GM13976 (cell line): Measurements from ENCODE around the gene HLX.

Experiments
- DNase-seq: peaks from one replicate; pipeline ENCODE4 v3.0.0; 2012; ENCODE audit warnings: low spot score
- in situ Hi-C: fragments of 300-500 bp; cut with MboI; formaldehyde crosslinking; loops from one replicate; pipeline ENCODE4 v1.12.0; 2022; ENCODE audit warnings: low sequenced_read_pairs, mixed read lengths, inconsistent platforms; ENCODE audit not compliant: unreplicated experiment
- TF ChIP-seq, protein P1 (sequence below): IDR thresholded peaks from 2 replicates; pipeline ENCODE4 v1.5.1; 2012; ENCODE audit warnings: borderline replicate concordance, mild to moderate bottlenecking; ENCODE audit not compliant: insufficient read depth; ENCODE audit errors: extremely low read depth, missing control alignments, control extremely low read depth

Gene HLX

GRCh38 chr1:220915117-220915440 lies 35.8 kb downstream of the HLX start:
- TF ChIP-seq, protein P1, sequence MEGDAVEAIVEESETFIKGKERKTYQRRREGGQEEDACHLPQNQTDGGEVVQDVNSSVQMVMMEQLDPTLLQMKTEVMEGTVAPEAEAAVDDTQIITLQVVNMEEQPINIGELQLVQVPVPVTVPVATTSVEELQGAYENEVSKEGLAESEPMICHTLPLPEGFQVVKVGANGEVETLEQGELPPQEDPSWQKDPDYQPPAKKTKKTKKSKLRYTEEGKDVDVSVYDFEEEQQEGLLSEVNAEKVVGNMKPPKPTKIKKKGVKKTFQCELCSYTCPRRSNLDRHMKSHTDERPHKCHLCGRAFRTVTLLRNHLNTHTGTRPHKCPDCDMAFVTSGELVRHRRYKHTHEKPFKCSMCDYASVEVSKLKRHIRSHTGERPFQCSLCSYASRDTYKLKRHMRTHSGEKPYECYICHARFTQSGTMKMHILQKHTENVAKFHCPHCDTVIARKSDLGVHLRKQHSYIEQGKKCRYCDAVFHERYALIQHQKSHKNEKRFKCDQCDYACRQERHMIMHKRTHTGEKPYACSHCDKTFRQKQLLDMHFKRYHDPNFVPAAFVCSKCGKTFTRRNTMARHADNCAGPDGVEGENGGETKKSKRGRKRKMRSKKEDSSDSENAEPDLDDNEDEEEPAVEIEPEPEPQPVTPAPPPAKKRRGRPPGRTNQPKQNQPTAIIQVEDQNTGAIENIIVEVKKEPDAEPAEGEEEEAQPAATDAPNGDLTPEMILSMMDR, result no peak
- in situ Hi-C loops, result no loop called here
- DNase-seq, result no peak

GRCh38 chr1:220915954-220916353 lies 36.7 kb downstream of the HLX start:
- TF ChIP-seq, protein P1, result no peak
- in situ Hi-C loops, result no loop called here
- no peak for DNase-seq

- DNase-seq, result no peak
- in situ Hi-C loops, result no loop called here
- TF ChIP-seq, protein P1, result no peak
Observed at GRCh38 chr1:220917101-220917500, 37.9 kb downstream of the HLX start.

DNA sequence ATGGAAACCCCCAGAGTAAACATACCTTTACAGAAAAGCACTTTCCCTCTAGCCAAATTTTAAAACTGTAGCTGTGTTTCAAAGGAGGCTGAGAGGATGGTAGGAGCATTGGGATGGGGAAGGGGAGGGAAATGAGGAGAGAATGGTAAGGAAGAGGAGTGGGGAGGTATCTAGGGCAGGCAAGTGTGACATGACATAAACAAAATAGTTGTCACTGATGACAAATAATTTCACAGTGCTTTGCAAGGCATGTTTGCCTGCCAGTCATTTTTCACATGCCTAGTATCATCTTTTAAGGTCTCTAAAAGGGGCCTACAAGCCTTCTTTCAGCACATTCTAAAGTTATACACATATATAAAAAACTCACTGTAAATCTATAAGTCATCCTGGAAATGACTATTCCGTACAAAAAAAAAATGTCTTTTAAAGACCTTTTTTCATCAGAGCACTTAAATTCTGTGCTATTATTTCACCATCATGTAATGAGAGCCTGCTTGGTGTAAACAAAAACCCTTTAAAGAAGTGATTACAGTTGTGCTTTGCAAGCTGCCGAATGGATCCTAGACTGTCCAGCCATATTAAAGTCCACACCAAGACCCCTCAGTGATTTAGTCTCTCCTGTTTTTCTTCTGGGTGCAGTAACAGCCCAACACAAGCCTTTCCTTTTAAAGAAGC lies 38.4 kb downstream of the HLX start:
- TF ChIP-seq, protein P1, result no peak
- DNase-seq, result no peak
- in situ Hi-C loops, result no loop called here

DNA sequence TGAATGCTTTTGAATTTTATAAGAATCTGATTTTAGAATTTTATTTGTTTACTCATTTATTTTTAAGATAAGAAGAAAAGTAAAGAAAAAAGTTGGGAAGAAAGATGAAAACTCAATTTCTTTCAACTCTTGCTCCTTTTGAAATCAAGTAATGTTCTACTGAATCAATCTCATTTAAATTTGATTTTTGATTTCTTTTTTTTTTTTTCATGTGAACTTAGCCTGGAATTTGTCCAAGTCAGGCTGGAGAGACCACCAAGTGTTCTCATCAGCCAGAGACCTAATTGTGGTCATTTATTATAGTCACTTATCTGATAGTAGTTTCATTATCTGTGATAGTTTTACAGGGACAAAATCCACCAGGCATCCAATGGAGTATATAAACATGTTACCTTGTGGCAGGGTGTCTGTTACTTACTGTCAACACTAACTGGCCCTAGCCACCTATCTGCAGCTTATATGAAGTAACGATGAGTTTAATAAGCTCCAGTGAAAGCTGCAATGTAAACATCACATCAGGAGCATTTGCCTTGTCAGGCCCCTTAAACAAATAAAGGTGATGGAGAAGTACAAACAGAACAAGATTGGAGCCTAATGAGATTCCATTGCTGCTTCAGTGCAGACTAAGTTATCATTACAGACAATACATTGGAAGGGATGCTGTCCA lies 39.2 kb downstream of the HLX start:
- in situ Hi-C loops, result no loop called here
- no peak for DNase-seq

DNA sequence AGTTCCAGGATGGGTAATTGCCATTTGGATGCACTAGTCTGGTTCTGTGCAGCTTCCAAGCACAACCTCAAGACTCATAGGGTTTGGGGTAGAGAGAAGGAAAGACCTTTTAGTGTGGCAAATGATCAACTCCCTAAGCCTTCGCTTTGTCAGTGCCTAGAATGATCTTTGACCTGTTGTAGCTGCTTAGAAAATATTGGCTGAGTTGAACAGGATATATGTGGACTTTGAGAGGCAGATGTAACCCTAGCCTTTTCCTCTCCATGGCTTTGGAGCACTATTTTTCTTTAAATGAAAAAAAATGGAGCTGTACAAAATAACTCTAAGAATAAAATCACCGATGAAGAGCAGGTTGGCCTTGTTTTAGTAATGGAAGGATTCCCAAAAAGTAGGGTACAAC lies 41.7 kb downstream of the HLX start:
- in situ Hi-C loops, result no loop called here
- no peak for DNase-seq
- TF ChIP-seq, protein P1, result no peak

More for the DNA sequence above, 39.2 kb downstream of the HLX start:
- TF ChIP-seq, protein P1, result no peak
